K562 (cell line): ENCODE results near the gene NCKIPSD.

Source experiments
- ARID3A ChIP-seq: IDR thresholded peaks from 2 replicates; pipeline ENCODE4 v1.6.1; 2012; ENCODE audit warnings: low read depth, low read length, improper control_type of control experiment, borderline replicate concordance
- DDX20 ChIP-seq: fragments of 450-650 bp; IDR thresholded peaks from 2 replicates; pipeline ENCODE4 v1.6.1; 2016; ENCODE audit warnings: missing genetic modification characterization, low read depth, mild to moderate bottlenecking, missing compliant biosample characterization, moderate library complexity
- DPF2 ChIP-seq: fragments of 450-650 bp; IDR thresholded peaks from 2 replicates; pipeline ENCODE4 v1.6.1; 2016
- E2F4 ChIP-seq: sonication (generic); formaldehyde crosslinking; IDR thresholded peaks from 2 replicates; pipeline ENCODE4 v1.8.0; 2022; ENCODE audit warnings: mild to moderate bottlenecking, low read depth, missing genetic modification reagents
- EP300 ChIP-seq: IDR thresholded peaks from 2 replicates; pipeline ENCODE4 v1.6.1; 2012; ENCODE audit warnings: low read length, improper control_type of control experiment
- JUND ChIP-seq, 2 experiments: IDR thresholded peaks; 2 replicates in 1 of 2; 3 replicates in 1 of 2; pipeline ENCODE4 v1.6.1; 2011; ENCODE audit warnings: borderline replicate concordance in 2 of 2, low read depth in 2 of 2, low read length in 2 of 2, improper control_type of control experiment in 1 of 2, missing biosample characterization in 1 of 2, missing genetic modification characterization in 1 of 2, missing genetic modification reagents in 1 of 2
- NR2C2 ChIP-seq, 2 experiments: fragments of 200-800 bp in 1 of 2; sonication (Bioruptor generic) in 1 of 2; sonication (generic) in 1 of 2; formaldehyde crosslinking in 1 of 2; IDR thresholded peaks; 2 replicates each; pipeline versions ENCODE4 v1.6.1 to v1.8.0; 2016 to 2022; ENCODE audit warnings: mild to moderate bottlenecking in 1 of 2, missing compliant biosample characterization in 1 of 2, missing genetic modification characterization in 1 of 2, missing genetic modification reagents in 1 of 2
- POLR2AphosphoS2 ChIP-seq: IDR thresholded peaks from 2 replicates; pipeline ENCODE4 v1.6.1; 2012; ENCODE audit warnings: low read length, improper control_type of control experiment
- POLR2H ChIP-seq: IDR thresholded peaks from 2 replicates; pipeline ENCODE4 v1.6.1; 2016; ENCODE audit warnings: missing genetic modification characterization, low read depth, mild to moderate bottlenecking, control low read depth, missing compliant biosample characterization, moderate library complexity
- RBM39 ChIP-seq: fragments of 200-400 bp; formaldehyde crosslinking; optimal IDR thresholded peaks from 2 replicates; pipeline ENCODE3; 2018; ENCODE audit warnings: low read depth, low read length
- SOX6 ChIP-seq: fragments of 450-650 bp; IDR thresholded peaks from 2 replicates; pipeline ENCODE4 v1.6.1; 2014; ENCODE audit warnings: mild to moderate bottlenecking
- TEAD4 ChIP-seq, 2 experiments: sonication (generic) in 1 of 2; formaldehyde crosslinking in 1 of 2; IDR thresholded peaks; 2 replicates each; pipeline versions ENCODE4 v1.6.1 to v1.8.0; 2012 to 2022; ENCODE audit warnings: borderline replicate concordance in 1 of 2, inconsistent platforms in 1 of 2, low read length in 1 of 2, mild to moderate bottlenecking in 1 of 2, missing genetic modification reagents in 1 of 2
- USF1 ChIP-seq: sonication (generic); formaldehyde crosslinking; IDR thresholded peaks from 2 replicates; pipeline ENCODE4 v1.9.0; 2022; ENCODE audit warnings: mild to moderate bottlenecking, missing genetic modification reagents

- TF ChIP-seq NR2C2 (CRISPR knock-in tag; IDR thresholded peaks at IDR 0.05) (no peak), NR2C2 (tag; IDR thresholded peaks at IDR 0.05) (no peak), E2F4 (CRISPR knock-in tag) (no peak), ARID3A (no peak), USF1 (CRISPR knock-in tag) (no peak), TEAD4 (IDR thresholded peaks at IDR 0.05; ENCODE audit: low read length) (no peak), TEAD4 (CRISPR knock-in tag; IDR thresholded peaks at IDR 0.05; ENCODE audit: borderline replicate concordance) (no peak), JUND (IDR thresholded peaks at IDR 0.05; ENCODE audit: borderline replicate concordance, low read depth, low read length) (no peak), JUND (tag; IDR thresholded peaks at IDR 0.05; ENCODE audit: borderline replicate concordance, low read depth, low read length) (no peak), DDX20 (tag) (no peak), EP300 (no peak), SOX6 (no peak), POLR2H (tag) (no peak), POLR2AphosphoS2 (no peak), RBM39 (no peak), DPF2 (no peak)
Measured at GRCh38 chr3:48700731-48701405, 15.2 kb upstream of the NCKIPSD start.
